Activated CD8-positive, alpha-beta T cell treated with anti-CD3 and anti-CD28 coated beads for 36 hours (primary cell): Measurements from ENCODE around the gene CCHCR1. TPM values are rescaled to one million over a fixed set of nuclear protein-coding genes. Genes with fewer than 3 reads are reported as not detected.

Experiments
- ATAC-seq: fragments of 200-7000 bp; cut with Tn5 transposase; one replicate; pipeline ENCODE4 v1.10.0; 2021; ENCODE audit warnings: mild to moderate bottlenecking, moderate library complexity
- CTCF ChIA-PET: fragments of 350-600 bp; sonication (Branson Sonifier 250); formaldehyde crosslinking; loops from one replicate; lab custom pipeline; 2021; ENCODE audit warnings: antibody characterized with exemption; lab: Charles Lee
- POLR2A ChIA-PET: fragments of 350-600 bp; sonication (Branson Sonifier 250); formaldehyde crosslinking; loops from one replicate; lab custom pipeline; 2021; ENCODE audit warnings: antibody characterized with exemption; lab: Charles Lee
- DNase-seq: peaks from one replicate; pipeline ENCODE4 v3.0.0-alpha.2; 2020
- H3K27ac Mint-ChIP-seq: one replicate; pipeline ENCODE4 v1.8.0; 2021; ENCODE audit warnings: mild to moderate bottlenecking, mixed read lengths
- H3K27me3 Mint-ChIP-seq: one replicate; pipeline ENCODE4 v1.8.0; 2021; ENCODE audit warnings: mixed read lengths
- H3K36me3 Mint-ChIP-seq: one replicate; pipeline ENCODE4 v1.8.0; 2021; ENCODE audit warnings: low read depth, mixed read lengths
- H3K4me1 Mint-ChIP-seq: one replicate; pipeline ENCODE4 v1.8.0; 2021; ENCODE audit warnings: low read depth, mixed read lengths
- H3K4me3 Mint-ChIP-seq: one replicate; pipeline ENCODE4 v1.8.0; 2021; ENCODE audit warnings: mild to moderate bottlenecking, moderate library complexity, mixed read lengths
- H3K9me3 Mint-ChIP-seq: one replicate; pipeline ENCODE4 v1.8.0; 2021; ENCODE audit warnings: mixed read lengths
- CTCF ChIP-seq: fragments of 200-600 bp; IDR thresholded peaks from one replicate; pipeline ENCODE4 v1.8.0; 2022; ENCODE audit warnings: antibody characterized with exemption, mild to moderate bottlenecking
- intact Hi-C: fragments of 100-400 bp; cut with micrococcal nuclease; formaldehyde crosslinking; loops from one replicate; pipeline ENCODE4 v1.10.0; 2022
- total RNA-seq, 2 experiments: library from RNA; stranded (reverse); gene quantifications; one replicate each; pipeline ENCODE4 v1.2.3, GENCODE V29; 2021

CCHCR1 gene, protein sequence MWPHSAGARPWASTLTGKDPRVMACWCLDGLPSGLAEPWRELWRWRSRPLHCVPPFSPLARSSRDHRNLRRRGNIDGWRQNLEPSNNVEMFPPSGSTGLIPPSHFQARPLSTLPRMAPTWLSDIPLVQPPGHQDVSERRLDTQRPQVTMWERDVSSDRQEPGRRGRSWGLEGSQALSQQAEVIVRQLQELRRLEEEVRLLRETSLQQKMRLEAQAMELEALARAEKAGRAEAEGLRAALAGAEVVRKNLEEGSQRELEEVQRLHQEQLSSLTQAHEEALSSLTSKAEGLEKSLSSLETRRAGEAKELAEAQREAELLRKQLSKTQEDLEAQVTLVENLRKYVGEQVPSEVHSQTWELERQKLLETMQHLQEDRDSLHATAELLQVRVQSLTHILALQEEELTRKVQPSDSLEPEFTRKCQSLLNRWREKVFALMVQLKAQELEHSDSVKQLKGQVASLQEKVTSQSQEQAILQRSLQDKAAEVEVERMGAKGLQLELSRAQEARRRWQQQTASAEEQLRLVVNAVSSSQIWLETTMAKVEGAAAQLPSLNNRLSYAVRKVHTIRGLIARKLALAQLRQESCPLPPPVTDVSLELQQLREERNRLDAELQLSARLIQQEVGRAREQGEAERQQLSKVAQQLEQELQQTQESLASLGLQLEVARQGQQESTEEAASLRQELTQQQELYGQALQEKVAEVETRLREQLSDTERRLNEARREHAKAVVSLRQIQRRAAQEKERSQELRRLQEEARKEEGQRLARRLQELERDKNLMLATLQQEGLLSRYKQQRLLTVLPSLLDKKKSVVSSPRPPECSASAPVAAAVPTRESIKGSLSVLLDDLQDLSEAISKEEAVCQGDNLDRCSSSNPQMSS
- total RNA-seq = 10 to 100 TPM; 39.2 to 39.8 TPM

- Mint-ChIP-seq H3K27me3 (no peaks in the 10 kb centered on the region), H3K27ac (peak within 1 kb of the TSS; percentile 89), H3K9me3 (no peaks in the 10 kb centered on the region), H3K4me3 (peak within 1 kb of the TSS; percentile 97), H3K4me1 (peaks cover 21% of the 10 kb centered on the region), H3K36me3 (peaks cover 57% of the 10 kb centered on the region)
- intact Hi-C loops = no loop called here
- POLR2A ChIA-PET = interaction anchor here (1.1 to 2.0 kb wide), 5 partner anchors 14 to 195 kb away, joined by 3 to 8 read pairs (median 6); partner anchors contain the start of gene PSORS1C2
- no peak for TF ChIP-seq CTCF
- no peak for DNase-seq
- peak; percentile 19 for ATAC-seq
- CTCF ChIA-PET = interaction anchor here (1.1 to 2.9 kb wide), 4 partner anchors 18 to 209 kb away, joined by 3 to 15 read pairs (median 4); no protein-coding TSS in a partner anchor
Observed at GRCh38 chr6:31157513-31158139, at the start of gene CCHCR1. Gene CCHCR1, minus strand, starts transcription at chr6:31157802. Its CDS starts 202 bp downstream, at chr6:31157600.

DNA sequence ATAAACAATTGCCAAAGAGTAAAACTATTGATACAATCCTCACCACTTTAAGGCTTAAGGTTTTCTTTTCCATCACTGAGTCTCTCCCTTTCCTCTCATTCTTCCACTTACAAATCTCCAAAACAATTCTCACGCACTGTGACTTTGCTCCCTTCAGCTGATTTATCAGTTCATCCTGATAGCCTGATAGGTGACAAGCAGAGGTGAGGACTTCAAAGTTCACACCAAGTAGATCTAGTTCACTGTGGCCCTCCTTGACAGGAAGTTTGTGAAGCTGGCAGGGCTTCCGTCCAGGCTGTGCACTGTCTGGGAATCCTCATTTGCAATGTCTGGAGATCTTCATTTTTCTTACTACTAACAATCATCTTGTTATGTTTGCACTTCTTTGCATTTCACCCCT is 48.0 kb upstream of the CCHCR1 start:
- no peak for ATAC-seq
- Mint-ChIP-seq H3K9me3 (peaks cover 5% of the 10 kb centered on the region), H3K27me3 (no peaks in the 10 kb centered on the region), H3K4me3 (peak overlapping the region; percentile 34), H3K27ac (peak overlapping the region; percentile 49), H3K4me1 (peaks cover 41% of the 10 kb centered on the region), H3K36me3 (peaks cover 10% of the 10 kb centered on the region)
- CTCF ChIA-PET = interaction anchor here (1.2 kb wide), 1 partner anchor 8 kb away, joined by 3 read pairs; no protein-coding TSS in a partner anchor
- no peak for DNase-seq
- POLR2A ChIA-PET = interaction anchor here (2.5 kb wide), 1 partner anchor 64 kb away, joined by 6 read pairs; no protein-coding TSS in a partner anchor
- intact Hi-C loops = no loop called here
- TF ChIP-seq CTCF = no peak

- POLR2A ChIA-PET = interaction anchor here (0.6 to 2.5 kb wide), 2 partner anchors 64 to 268 kb away, joined by 3 to 6 read pairs; no protein-coding TSS in a partner anchor
- intact Hi-C loops = loop anchor here (5.0 kb wide), 1 partner anchor 148 kb away; no protein-coding TSS in a partner anchor
- ATAC-seq (no peak), DNase-seq (no peak)
- CTCF ChIA-PET = interaction anchor here (1.2 to 3.0 kb wide), 2 partner anchors 9 to 161 kb away, joined by 3 to 20 read pairs; no protein-coding TSS in a partner anchor
- Mint-ChIP-seq H3K27me3 (no peaks in the 10 kb centered on the region), H3K36me3 (peaks cover 16% of the 10 kb centered on the region), H3K9me3 (peaks cover 8% of the 10 kb centered on the region), H3K4me3 (peak overlapping the region; percentile 85), H3K4me1 (peaks cover 48% of the 10 kb centered on the region), H3K27ac (peak overlapping the region; percentile 97)
- TF ChIP-seq CTCF = no peak
Observed at GRCh38 chr6:31204751-31205145, 47.1 kb upstream of the CCHCR1 start.

DNA sequence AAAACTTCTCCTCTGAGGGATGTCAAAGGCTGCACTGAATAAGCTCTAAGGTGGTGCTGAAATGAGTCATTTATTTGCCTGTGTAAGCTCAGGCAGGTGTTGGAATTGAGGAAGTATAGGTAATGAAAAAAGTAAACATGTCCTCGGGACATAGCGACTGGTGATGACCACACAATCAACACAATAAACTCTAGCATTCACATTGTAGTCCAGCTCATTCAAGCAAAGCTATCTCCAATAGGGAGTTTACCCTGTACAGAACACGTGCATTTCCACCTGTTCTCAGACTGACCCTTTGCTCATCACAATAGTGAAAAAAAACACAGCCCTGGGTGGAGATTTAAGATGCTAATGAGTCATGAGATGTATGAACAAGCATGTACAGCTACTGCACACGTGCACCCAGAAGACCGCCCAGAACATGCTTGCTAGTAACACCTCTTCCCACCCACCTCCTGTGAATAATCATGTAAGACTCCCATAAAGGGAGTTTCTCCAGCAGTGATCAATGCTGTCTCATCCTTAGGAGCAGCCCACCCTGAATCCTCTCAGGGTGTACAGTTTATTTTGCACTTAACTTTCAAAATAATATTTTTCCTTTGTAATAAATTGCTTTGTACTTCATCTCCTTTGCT is 45.9 kb upstream of the CCHCR1 start:
- H3K4me3 Mint-ChIP-seq = peak overlapping the region; percentile 85
- H3K27ac Mint-ChIP-seq = peak overlapping the region; percentile 97
- ChIA-PET CTCF (interaction anchor here (3.0 kb wide), 1 partner anchor 162 kb away, joined by 20 read pairs; no protein-coding TSS in a partner anchor), POLR2A (interaction anchor here (0.6 to 1.7 kb wide), 9 partner anchors 12 to 197 kb away, joined by 3 to 5 read pairs (median 3); partner anchors contain the start of gene TCF19)
- peaks cover 59% of the 10 kb centered on the region for H3K4me1 Mint-ChIP-seq
- H3K9me3 Mint-ChIP-seq = peaks cover 8% of the 10 kb centered on the region
- TF ChIP-seq CTCF = no peak
- ATAC-seq (peak; percentile 74), DNase-seq (peak; percentile 73)
- intact Hi-C loops = loop anchor here (5.0 kb wide), 1 partner anchor 149 kb away; no protein-coding TSS in a partner anchor
- H3K27me3 Mint-ChIP-seq = no peaks in the 10 kb centered on the region
- peaks cover 20% of the 10 kb centered on the region for H3K36me3 Mint-ChIP-seq
